Stimulated activated CD4-positive, alpha-beta T cell treated with anti-CD3 and anti-CD28 coated beads, Interleukin-15, amount 100 ng/mL, for 1 hour (primary cell): Measurements from ENCODE around the gene DUT.

ENCODE experiments used
- DNase-seq, 2 donors: peaks; one replicate each; pipeline ENCODE4 v3.0.0-alpha.2; 2020; ENCODE audit warnings: low read depth in 1 of 2, low spot score in 1 of 2

The DUT gene

DNA sequence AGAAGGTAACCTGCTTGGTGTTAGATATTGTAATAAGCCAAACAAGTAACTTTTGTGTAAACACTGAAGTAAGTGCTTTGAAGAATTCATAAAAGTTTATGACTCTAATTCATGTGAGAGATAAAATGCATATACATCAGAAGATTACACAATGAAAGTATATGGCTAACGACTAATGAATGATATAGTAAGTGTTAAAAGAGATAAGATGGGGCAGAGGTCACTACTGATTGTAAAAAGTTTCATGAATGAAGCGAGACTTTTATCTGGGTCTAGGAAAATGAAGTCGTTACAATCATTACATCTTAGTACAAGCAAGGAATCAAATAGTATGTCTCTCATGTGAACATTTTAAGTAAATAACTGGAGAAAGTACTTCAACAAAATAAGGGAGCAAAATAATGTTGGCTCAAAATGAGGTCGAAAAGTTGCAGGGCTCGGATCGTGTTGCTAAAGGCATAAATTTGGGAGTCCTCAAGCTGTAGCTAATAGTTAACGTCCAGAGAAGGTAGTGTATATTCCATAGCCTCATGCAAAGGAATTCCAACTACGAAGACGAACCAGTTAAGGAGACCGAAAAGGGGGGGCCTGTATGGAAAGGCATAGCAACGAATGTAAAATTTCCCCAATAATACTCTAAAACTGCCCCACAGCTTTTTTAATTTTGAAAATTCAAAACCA is 984 bp upstream of the DUT start:
- DNase-seq: no peak

DNA sequence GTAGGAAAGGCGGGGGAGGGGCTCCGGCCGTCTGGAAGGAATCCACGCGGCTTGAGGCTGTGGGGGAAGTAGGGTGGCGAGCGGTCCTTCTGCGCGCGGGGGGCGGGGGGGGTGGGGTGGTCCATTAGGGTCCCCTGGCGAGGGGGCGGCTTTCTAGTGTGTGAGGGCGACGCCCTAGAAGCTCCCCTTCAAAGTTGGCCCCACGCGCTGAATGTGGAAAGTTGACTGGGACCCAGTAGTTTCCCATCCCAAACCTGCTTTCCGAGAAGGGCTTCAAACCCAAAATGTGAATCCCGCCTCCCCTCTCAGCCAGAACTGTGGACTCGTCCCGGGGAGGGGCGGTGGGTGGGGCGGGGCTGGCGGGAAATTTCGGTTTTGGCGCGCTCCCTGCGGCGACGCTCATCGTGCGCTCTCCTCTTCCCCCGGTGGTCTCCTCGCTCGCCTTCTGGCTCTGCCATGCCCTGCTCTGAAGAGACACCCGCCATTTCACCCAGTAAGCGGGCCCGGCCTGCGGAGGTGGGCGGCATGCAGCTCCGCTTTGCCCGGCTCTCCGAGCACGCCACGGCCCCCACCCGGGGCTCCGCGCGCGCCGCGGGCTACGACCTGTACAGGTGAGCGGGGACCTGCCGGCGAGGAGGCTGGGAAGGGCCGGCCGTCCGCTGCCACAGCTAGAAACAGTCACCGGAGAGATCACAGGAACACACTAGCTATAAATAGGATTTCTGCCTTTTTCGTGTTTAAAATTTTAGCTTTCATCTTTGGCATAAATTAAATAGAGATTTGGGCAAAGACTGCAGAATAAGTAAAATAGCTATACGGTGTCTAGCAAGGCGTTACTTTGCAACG is 790 bp downstream of the DUT start:
- peak; percentile 51 to 64 for DNase-seq

DNA sequence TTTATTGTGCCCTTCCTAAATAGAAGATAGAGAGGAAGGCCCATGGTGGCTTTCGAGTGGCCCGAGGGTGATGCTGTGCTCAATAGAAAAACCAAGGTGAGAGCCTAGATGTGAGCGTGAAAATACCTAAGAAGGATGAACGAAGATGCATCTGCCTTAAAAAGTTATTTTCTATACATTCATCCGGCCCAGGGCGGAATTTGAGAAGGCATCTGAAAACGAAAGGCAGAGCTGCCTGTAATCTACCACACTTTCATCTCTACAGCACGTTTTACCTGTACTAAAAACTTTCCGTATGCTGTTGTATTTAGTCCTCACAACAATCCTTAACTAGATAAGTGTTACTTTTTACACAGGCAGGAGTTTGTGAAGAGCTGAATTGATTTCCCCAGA is 1.4 kb downstream of the DUT start:
- no peak for DNase-seq

DNA sequence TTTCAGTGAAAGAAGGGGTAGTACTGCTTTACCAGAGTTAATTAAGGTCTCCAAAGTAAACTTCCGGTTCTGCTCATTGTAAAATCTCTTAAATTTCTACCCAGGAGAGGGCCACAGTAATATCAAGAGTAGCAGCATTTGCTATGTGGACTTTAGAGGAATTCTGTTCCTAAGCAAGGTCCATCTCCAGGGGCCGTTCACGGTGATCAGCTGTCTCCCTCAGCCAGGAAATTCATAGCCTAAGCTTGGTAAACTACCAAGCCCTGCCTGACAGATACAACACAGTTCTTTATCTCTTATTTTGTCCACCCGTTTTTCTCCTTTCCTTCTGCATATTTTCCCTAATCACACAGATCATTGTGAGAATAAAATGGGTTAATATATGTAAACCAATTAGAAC is 2.3 kb downstream of the DUT start:
- no peak for DNase-seq

DNA sequence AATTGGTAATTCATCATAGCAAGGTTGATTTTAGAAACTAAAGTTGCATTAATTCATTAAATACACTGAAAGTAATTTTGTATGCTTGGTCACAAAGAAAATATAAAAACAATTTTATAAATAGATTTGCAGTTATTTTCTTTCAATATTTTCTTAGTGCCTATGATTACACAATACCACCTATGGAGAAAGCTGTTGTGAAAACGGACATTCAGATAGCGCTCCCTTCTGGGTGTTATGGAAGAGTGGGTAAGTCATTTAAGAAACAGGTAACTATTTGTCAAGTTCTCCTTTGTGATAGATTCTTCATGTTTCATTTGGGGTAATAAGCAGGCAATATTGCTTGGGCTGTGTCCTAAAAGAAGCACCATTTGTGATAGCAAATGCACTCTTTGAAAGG is 3.0 kb downstream of the DUT start:
- DNase-seq: no peak

DNA sequence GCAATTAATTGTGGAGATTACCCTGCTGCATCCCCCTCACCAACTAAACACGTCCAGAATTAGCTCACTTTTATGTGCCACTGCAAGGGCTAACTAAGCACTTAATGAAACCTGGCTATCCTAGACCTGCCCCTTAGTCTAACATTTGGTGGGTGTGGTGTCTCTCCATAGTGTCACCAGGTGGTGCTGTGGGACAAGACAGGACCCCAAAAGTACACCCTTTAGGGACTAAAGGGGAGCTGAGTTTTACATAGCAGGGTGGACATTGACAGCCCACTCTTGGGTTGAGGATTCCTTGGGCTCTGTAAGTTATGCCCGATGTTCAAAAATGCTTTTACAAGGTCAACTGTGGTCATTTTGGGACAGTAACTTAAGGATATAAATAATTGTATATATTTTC is 5.7 kb downstream of the DUT start:
- no peak for DNase-seq

DNA sequence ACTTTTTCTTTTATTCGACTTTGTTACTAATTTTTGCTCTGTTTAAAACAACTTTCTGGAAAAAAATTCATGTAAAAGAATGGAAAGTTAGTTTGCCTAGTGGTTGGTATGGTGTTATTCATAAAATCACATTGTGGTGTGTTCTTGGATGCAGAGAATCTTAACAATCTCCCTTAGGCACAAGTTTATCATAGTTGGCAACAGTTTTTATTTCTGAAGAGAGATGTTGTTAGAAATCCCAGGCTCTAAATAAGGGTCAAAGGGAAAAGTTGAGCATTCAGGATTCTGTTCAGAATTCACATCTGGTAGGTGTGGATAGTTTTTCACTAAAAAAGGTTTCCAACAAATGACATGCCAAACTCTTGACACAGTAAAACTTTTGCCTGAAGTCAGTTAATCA is 6.4 kb downstream of the DUT start:
- DNase-seq: no peak

DNA sequence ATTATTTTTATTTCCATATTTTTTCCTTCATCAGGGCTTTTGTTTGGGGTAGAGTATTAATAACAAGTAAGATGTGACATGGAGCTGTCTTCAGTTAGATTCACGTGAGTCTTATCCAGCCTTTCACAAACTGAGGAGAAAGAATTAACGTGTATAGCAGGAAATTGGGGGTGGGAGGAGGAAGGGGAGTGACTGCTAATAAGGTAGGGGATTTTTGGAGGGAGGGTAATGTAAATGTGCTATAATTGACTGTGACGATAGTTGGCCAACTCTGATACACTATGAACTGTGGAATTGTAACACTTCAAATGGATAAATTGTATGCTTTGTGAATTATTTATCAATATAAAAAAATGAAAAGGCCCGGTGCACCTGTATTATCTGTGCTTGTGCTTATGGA is 8.9 kb downstream of the DUT start:
- DNase-seq: no peak

DNA sequence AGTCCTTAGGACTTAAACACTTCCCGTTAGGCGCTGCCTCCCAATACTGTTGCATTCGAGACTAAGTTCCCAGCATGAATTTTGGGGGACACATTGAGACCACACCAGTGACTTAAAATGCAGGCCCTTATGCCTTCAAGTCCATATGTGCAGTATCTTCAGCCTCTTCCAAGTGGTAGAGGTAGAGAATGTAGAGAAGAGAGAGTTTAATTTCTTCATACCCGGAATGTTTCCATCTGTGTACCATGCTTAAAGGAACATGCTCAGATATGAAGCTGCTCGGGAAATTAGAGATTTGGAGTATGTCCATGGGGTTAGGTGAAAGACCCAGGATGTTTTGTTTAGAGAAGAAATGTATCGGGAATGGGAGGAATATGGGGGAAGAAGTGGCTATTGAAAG is 12.6 kb downstream of the DUT start:
- DNase-seq: no peak

DNA sequence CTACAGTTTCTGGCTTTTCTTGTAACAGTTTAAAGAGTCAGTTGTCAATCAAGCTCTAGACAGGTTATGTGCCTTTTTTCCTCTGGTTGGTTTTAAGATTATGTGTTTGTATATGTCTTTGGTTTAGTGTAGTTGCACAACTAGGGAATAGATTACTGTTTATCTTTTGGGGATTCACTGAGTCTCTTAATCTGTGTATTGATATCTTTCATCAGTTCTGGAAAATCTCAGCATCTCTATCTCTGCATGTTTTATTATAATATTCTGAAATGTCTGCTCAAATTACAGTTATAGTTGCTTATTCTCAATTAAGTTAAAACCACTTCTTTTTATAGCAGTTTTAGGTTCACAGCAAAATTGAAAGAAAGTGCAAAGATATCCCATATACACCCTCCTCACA is 14.3 kb downstream of the DUT start:
- no peak for DNase-seq

DNA sequence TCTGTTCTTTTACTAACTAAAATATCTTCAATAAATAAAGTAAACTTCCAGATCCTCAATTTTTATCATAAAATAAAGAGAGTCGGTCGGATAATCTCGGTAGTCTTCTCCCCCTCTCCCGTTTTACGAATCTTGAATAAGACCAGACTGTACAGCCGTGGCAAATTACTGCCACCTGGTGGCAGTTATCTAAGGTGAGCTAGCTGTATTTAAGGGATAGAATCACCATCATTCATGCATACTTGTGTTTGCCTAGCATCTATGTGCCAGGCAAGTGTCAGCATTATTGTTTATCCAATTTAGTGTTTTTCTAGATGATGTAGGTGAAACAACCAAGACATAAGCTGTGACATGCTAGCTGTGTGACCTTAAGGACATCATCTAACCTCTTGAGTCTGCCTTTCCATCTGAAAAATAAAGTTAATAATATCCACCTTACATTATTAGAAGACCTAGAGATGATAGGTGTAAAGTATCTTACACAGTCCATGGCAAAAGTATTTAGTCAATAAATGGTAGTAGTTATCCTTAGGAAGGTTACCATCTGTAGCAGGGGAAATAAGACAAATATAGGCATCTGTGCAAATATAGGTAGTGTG is 21.3 kb downstream of the DUT start:
- no peak for DNase-seq

DNA sequence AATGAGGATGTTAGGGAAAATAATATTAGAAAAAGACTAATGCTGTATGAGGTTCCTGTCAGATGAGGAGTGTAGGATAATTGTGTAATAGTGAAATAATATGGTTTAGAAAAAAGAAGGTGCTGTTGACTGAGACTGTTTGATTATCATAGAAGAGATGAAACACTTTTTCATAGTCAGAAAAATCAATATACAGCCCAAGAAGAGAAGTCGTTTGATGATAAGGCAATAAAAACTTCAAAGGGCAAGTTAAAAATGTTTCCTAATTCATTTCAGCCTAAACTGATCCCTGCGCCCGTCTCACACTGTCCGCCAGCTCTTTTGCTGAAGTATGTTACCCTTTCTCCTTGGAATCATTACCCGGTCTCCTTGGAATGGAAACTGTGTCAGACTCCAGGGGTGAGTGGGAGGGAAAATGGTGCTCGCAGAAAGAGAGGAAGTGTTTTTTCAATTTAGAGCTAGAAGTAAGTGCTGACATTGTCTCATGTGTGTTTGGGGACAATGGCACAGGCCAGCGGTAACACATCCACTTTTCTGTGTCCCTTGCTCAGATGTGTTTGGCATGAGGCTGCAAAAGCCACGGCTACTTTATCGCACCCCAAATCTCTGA is 23.6 kb downstream of the DUT start:
- DNase-seq: no peak

DNA sequence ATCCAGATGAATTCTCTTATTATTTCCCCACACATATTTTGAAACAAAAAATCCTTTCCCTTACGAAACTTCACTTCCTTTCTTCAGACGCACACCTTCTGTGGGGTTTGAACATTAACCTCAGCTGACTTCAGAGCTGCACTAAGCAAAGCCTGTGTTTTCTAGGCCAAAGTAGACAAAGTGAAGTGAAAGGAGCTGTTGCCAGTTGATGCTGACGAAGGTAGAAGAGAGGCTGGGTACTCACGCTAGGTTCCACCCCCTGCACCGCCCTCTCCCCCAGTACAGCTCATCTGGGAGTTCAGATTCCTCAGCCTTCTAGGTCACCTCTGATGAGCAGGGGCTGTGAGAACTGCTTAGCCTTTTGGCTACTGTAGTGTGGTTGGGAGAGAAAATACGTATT is 24.1 kb downstream of the DUT start:
- no peak for DNase-seq

DNA sequence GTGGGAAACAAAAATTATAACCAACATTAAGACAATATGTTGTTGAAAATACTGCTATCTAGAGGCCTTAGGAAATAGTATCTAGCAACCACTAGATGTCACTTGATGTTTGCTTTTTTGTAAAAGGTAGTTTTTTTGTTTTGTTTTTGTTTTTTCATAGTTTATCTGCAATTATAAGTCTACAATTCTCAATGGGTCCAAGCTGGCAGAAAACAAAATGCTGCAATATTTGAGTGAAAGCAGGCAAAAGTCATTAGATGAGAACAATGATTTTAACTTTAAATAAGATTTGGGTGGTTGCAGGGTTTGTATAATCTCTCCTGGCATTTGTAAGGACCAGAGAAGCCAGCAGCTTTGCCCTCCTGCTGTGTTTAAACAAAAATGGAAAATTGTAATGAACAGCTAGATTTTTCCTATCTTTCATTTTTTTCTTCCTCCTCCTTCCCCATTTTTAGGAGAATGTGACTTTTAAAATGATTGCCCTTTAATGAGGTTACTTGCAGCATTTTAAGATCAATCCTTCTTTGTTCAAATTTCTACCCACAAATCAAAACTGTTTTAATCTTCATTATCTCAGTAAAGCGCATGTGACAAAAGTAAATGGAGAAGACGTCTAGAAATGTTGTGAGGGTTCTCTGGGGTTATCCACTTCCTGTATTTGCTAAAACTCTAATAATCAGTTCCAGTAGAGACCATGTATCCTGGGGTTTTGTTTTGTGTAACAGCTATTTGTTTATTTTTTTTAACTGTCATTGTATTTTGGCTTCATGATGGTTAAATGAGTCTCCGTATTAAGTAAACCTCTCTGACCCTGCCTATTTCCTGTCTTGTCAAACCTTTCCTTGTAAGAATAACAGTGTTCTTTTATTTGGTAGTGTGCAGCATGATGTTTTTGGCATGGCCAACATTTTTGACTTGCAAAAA is 27.3 kb downstream of the DUT start:
- DNase-seq: no peak

DNA sequence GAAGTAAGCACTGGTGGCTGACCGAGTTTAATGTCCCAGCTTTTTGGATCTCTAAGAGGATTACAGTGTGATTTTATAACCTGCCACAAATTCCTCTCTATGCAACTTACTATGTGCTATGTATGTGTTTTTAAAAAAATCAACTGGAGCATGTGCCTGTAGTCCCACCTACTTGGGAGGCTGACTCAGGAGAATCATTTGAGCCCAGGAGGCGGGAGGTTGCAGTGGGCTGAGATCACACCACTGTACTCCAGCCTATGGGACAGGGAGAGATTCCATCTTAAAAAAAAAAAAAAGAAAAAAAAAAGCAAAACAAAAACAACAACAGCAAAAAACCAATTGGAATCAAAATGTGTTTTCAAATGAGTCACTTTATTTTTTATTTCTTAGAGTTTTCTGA is 29.6 kb downstream of the DUT start:
- no peak for DNase-seq

DNA sequence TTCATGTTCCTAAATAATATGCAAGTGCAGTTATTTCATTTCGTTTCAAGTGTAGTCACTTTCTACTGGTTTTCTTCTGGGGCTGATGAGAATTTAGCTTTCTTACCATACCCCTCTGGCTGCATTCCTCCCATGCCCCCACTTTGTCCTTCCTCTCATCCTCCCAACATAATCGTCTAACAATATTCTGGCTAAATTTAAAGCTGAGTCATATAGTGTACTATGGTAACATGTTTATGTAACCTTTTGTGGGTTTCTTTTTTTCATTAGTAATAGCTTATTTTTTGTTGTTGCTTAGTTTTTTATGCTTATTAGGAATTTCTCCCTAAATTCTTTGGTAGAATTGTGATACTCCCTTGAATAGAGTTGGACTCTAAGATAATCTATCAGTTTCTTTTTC is 30.5 kb downstream of the DUT start:
- DNase-seq: no peak

DNA sequence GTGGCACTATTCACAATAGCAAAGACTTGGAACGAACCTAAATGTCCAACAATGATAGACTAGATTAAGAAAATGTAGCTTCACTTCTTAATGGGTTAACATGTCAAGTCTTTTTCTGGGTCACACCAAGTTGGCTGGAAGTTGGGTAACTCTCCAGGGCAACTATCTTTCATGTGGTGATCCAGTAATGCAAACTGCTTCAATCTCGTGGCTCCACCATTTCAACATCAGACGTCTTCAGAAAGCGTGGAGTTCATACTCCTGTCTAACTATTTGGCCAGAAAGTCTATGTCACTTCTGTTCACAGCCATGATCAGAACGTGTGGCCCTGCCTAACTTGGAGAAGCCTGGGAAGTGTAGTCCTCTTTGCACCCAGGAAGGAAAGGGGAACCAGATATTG is 32.2 kb downstream of the DUT start:
- DNase-seq: no peak

DNA sequence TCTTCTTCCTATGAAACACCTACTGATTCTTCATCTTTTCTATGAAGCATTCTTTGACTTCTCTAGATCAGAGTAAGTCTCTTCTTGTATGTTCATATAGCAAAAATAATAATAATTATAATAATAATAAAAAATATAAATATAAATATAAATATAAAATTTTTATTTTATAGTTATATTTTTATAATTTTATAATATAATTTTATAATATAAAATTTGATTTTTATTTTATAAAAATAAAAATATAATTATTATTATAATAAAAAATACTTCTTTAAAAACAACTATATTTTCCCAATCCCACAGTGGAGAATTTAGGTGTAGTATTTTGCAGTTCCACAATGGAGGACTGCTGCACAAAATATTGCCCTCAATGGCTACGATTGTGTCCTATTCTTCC is 34.3 kb downstream of the DUT start:
- DNase-seq: no peak

DNA sequence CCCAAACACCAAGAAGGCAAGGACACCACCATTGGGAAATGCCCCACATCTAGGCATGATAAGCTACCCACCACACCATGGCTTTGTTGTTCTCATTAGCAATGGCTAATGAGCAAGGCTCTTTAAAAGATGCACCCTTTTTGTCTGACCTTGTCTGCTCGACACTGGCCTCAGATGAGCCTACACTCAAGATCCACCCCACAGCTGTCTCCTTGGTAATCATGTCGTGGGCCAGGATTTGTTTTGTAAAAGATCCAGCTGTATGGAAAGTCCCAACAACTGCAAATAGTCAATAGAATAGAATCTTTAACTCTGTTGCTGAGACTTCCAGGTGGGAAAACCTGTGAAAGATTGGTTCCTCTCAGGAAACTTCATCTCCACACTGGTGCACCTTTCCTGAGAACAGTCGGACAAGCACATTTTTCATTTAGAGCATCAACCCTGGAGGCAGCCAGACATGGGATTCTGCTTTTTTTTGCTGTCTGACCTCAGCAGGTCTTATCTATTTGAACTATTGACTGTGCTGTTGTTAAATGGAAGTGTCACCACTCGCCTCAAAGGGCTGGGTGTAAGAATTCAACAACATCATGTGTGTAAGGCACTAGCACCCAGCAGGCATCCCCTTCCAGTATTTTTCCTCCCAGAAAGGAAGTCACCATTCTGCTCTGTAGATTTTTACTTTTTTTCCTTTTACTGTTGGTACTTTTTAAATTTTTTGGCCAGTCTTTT is 35.5 kb downstream of the DUT start:
- DNase-seq: no peak

DNA sequence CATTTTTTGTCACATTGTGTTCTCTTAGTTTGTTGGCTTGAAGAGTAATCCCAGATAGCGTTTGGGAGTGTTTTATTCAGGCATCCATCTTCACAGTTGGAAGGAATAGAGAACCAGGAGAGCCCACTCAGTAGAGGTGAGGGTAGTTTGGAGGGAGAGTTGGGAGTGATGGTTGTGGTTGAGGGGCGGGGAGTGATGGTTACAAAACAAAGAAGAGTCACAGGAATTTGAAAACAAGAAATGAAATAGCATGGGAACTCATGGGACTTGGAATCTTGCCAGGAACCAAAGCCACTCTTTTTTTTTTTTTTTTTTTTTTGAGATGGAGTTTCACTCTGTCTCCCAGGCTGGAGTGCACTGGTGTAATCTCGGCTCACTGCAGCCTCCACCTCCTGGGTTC is 36.3 kb downstream of the DUT start:
- DNase-seq: no peak
